ENCODE data around the gene EEFSEC. TPM values are rescaled to one million over a fixed set of nuclear protein-coding genes. Genes with fewer than 3 reads are reported as not detected.

The EEFSEC gene
- total RNA-seq, 1 experiment from 2014 or later = 9.6 TPM

DNA sequence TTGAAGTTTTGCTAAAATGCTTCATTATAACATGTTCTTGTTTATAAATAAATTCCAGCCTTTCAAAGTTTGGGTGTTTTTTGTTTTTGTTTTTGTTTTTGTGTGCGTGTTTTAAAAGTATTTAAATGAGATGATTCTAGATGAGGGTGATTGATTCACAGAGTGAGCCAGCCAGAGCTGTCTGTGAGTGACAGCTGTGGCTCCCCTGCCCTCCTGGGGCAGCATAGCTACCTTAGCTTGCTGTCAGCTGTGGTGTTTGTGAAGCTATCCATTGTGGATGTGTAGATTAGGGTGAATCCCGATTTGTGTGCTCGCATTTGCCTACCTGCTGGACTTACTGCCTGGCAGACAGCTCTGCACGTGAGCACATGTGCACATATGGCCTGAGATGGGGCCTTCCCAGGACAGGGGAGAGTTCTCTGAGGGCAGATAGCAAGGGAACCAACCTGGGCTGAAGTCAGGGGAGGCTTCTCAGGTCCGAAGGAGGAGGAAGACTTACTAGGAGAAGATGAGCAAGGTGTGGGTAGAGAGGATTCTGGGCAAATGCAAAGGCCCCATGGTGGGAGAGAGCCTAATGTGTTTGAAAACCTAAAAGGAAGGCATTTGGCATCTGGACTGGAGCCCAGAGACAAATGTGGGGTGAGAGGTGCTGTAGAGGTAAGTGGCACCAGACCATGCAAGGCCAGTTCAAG lies 124.2 kb downstream of the EEFSEC start:
- TF ChIP-seq EZH2phosphoT487 (IDR thresholded peaks at IDR 0.05; ENCODE audit: borderline replicate concordance, low read length) (no peak), CTCF (conservative IDR thresholded peaks at IDR 0.05; ENCODE audit: low read depth, low read length) (no peak), EZH2 (IDR thresholded peaks at IDR 0.05; ENCODE audit: low read length, unreplicated experiment) (no peak)
- ATAC-seq = no peak
- Histone ChIP-seq H3K9me2 (replicated peaks; ENCODE audit: low read length) (no peaks in the 10 kb centered on the region), H3K36me3 (ENCODE audit: low read depth, low read length) (no peaks in the 10 kb centered on the region), H4K20me1 (ENCODE audit: low read length) (no peaks in the 10 kb centered on the region), H3K9me3 (ENCODE audit: low read length) (no peaks in the 10 kb centered on the region), H3K27me3 (ENCODE audit: low read length) (no peaks in the 10 kb centered on the region), H3K4me2 (ENCODE audit: low read length) (no peak overlapping the region), H3K27ac (ENCODE audit: low read length) (no peak overlapping the region), H3K9ac (ENCODE audit: low read length) (no peak overlapping the region), H2AFZ (ENCODE audit: low read length) (no peak overlapping the region), H3K4me1 (ENCODE audit: insufficient read depth, low read length) (peaks cover 22% of the 10 kb centered on the region), H3K4me3 (ENCODE audit: low read length) (no peak overlapping the region), H3K79me2 (ENCODE audit: low read length) (no peaks in the 10 kb centered on the region), H3F3A (ENCODE audit: low read length, unreplicated experiment) (no peaks in the 10 kb centered on the region)
- no peak for DNase-seq
- ChIA-PET POLR2A (ENCODE audit: unreplicated experiment) (no interaction called here), CTCF (no interaction called here)
- intact Hi-C loops (cut with micrococcal nuclease) = no loop called here
- BruUV-seq (replicated peaks) = no TSS peak

DNA sequence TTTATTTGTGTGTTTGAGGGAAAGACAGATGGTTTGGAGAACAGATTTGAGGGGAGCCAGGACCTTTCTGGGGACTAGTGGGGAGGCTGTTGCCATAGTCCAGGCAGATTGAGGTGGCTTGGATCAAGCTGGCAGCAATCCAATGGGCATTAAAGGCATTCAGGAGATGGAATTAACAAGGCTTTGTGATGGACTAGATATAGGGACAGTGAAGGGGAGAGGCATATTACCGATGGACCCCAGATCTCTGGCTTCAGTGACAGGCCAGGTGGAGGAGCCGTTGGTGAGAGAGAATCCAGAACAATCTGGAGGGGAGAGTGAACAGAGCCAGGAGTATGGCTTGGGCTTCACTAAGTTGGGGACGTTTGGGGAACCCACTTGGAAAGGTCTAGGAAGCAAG lies 124.8 kb downstream of the EEFSEC start:
- Histone ChIP-seq H3K79me2 (ENCODE audit: low read length) (no peaks in the 10 kb centered on the region), H4K20me1 (ENCODE audit: low read length) (no peaks in the 10 kb centered on the region), H3K9ac (ENCODE audit: low read length) (no peak overlapping the region), H3F3A (ENCODE audit: low read length, unreplicated experiment) (no peaks in the 10 kb centered on the region), H3K4me3 (ENCODE audit: low read length) (no peak overlapping the region), H3K4me1 (ENCODE audit: insufficient read depth, low read length) (peaks cover 22% of the 10 kb centered on the region), H3K36me3 (ENCODE audit: low read depth, low read length) (no peaks in the 10 kb centered on the region), H2AFZ (ENCODE audit: low read length) (no peak overlapping the region), H3K9me2 (replicated peaks; ENCODE audit: low read length) (no peaks in the 10 kb centered on the region), H3K27me3 (ENCODE audit: low read length) (no peaks in the 10 kb centered on the region), H3K9me3 (ENCODE audit: low read length) (no peaks in the 10 kb centered on the region), H3K27ac (ENCODE audit: low read length) (no peak overlapping the region), H3K4me2 (ENCODE audit: low read length) (no peak overlapping the region)
- intact Hi-C loops (cut with micrococcal nuclease) = no loop called here
- no TSS peak for BruUV-seq (replicated peaks)
- POLR2A ChIA-PET (ENCODE audit: unreplicated experiment) = no interaction called here
- ATAC-seq (no peak), DNase-seq (no peak)
- CTCF ChIA-PET = no interaction called here
- TF ChIP-seq CTCF (conservative IDR thresholded peaks at IDR 0.05; ENCODE audit: low read depth, low read length) (no peak), EZH2 (IDR thresholded peaks at IDR 0.05; ENCODE audit: low read length, unreplicated experiment) (no peak), EZH2phosphoT487 (IDR thresholded peaks at IDR 0.05; ENCODE audit: borderline replicate concordance, low read length) (no peak)

DNA sequence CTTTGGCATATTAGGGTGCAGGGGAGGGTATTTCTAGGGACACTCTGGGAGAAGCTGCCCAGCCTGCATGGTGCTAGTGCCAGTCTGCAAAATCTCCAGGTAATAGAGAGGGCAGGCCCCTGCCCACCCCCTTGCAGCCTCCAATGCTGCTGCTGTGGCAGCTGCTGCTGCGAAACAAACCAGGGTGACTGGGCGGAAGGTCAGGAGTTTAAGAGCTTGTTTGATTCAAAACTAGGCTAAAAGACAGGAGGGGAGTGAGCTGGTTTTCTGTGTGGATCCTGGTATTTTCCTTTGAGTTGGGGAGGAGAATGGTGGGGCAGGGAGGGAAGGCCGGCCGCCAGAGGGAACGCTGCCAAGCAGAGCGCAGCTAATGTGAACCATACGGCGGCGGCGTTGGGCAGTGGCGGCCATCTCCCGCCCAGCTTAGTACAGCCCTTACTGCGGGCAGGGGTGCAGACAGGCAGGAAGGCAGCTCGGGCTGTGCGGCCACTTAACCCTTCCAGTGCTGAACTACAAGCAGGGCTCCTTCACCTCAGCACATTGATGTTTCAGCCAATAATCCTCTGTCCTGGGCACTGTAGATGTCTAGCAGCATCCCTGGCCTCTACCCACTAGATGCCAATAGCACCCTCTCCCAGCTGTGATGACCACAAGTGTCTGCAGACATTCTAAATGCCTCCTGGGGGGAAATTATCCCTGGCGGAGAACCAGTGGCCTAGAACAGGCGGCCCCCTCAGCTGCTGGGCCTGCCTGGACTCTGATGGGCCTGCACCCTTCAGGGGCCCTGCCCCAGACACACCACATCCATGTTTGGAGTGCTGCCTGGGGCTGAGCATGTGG lies 125.7 kb downstream of the EEFSEC start:
- DNase-seq = no peak
- no peaks in the 10 kb centered on the region for H3K79me2 ChIP-seq (ENCODE audit: low read length)
- TF ChIP-seq CTCF (conservative IDR thresholded peaks at IDR 0.05; ENCODE audit: low read depth, low read length) (no peak), EZH2 (IDR thresholded peaks at IDR 0.05; ENCODE audit: low read length, unreplicated experiment) (no peak), EZH2phosphoT487 (IDR thresholded peaks at IDR 0.05; ENCODE audit: borderline replicate concordance, low read length) (no peak)
- ATAC-seq = no peak
- no peak overlapping the region for H3K4me3 ChIP-seq (ENCODE audit: low read length)
- no peaks in the 10 kb centered on the region for H3K9me2 ChIP-seq (replicated peaks; ENCODE audit: low read length)
- ChIA-PET POLR2A (ENCODE audit: unreplicated experiment) (no interaction called here), CTCF (no interaction called here)
- H3K9me3 ChIP-seq (ENCODE audit: low read length) = no peaks in the 10 kb centered on the region
- no peak overlapping the region for H3K4me2 ChIP-seq (ENCODE audit: low read length)
- no peaks in the 10 kb centered on the region for H3F3A ChIP-seq (ENCODE audit: low read length, unreplicated experiment)
- no peaks in the 10 kb centered on the region for H4K20me1 ChIP-seq (ENCODE audit: low read length)
- no peak overlapping the region for H2AFZ ChIP-seq (ENCODE audit: low read length)
- intact Hi-C loops (cut with micrococcal nuclease) = no loop called here
- no peaks in the 10 kb centered on the region for H3K27me3 ChIP-seq (ENCODE audit: low read length)
- H3K27ac ChIP-seq (ENCODE audit: low read length) = no peak overlapping the region
- H3K36me3 ChIP-seq (ENCODE audit: low read depth, low read length) = no peaks in the 10 kb centered on the region
- H3K4me1 ChIP-seq (ENCODE audit: insufficient read depth, low read length) = peaks cover 20% of the 10 kb centered on the region
- H3K9ac ChIP-seq (ENCODE audit: low read length) = no peak overlapping the region
- BruUV-seq (replicated peaks) = no TSS peak

Measured in PC-3 (cell line).